ENCODE measurements around the gene FAM118A. TPM values are rescaled to one million over a fixed set of nuclear protein-coding genes. Genes with fewer than 3 reads are reported as not detected.

Gene FAM118A
- total RNA-seq, 1 donor from 2014 or later: 28.2 TPM

GRCh38 chr22:45280587-45280980 is 29.1 kb upstream of the FAM118A start:
- H3K4me3 ChIP-seq (ENCODE audit: low read depth, low read length): no peak overlapping the region
- no peak for TF ChIP-seq CTCF (IDR thresholded peaks at IDR 0.05; ENCODE audit: insufficient read depth, low read length, severe bottlenecking)
- DNase-seq (ENCODE audit: low read depth): no peak
- no peaks in the 10 kb centered on the region for H3K36me3 ChIP-seq (ENCODE audit: control insufficient read depth, insufficient read depth, low read length)
- H3K27me3 ChIP-seq (ENCODE audit: control insufficient read depth, insufficient read depth, low read length): peaks cover 5% of the 10 kb centered on the region
- peak; percentile 23 for FAIRE-seq

GRCh38 chr22:45281010-45281409 is 28.7 kb upstream of the FAM118A start:
- TF ChIP-seq CTCF (IDR thresholded peaks at IDR 0.05; ENCODE audit: insufficient read depth, low read length, severe bottlenecking): no peak
- DNase-seq (ENCODE audit: low read depth) (no peak), FAIRE-seq (no peak)

DNA sequence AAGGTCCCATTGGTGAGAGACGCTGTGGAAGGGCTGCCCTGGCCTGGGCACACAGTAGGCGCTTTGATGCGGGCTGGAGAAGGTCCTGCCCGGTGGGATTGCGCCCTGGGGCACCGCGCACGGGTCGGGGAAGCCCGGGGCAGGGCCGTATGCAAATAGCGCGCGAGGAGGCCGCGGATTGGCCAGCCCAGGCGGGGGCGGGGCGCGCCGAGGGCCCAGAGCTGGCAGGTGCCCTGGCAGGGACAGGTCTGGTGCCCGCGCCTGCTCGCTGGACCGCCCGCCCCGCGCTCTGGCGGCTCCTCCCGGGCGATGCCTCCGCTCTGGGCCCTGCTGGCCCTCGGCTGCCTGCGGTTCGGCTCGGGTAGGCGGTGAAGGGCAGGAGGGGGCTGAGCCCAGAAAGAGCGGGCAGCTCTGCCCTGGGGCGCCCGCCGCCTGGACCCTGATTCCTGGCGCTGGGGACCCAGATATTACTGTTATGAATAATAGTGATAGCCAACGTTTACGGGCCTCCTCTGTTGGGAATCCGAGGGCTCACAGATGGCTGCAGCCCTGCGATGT is 24.9 kb upstream of the FAM118A start, which contains the start of gene UPK3A:
TSS of gene UPK3A (plus strand) at position 245 of the 558 bp plus-strand sequence. CDS start at position 310, 65 bp downstream.
- peaks cover 9% of the 10 kb centered on the region for H3K27me3 ChIP-seq (ENCODE audit: control insufficient read depth, insufficient read depth, low read length)
- H3K36me3 ChIP-seq (ENCODE audit: control insufficient read depth, insufficient read depth, low read length): no peaks in the 10 kb centered on the region
- TF ChIP-seq CTCF (IDR thresholded peaks at IDR 0.05; ENCODE audit: insufficient read depth, low read length, severe bottlenecking): no peak
- H3K4me3 ChIP-seq (ENCODE audit: low read depth, low read length): no peak within 1 kb of the TSS
- no peak for FAIRE-seq
- no peak for DNase-seq (ENCODE audit: low read depth)

More at GRCh38 chr22:45281010-45281409, 28.7 kb upstream of the FAM118A start:
- H3K36me3 ChIP-seq (ENCODE audit: control insufficient read depth, insufficient read depth, low read length): no peaks in the 10 kb centered on the region
- no peak overlapping the region for H3K4me3 ChIP-seq (ENCODE audit: low read depth, low read length)
- peaks cover 9% of the 10 kb centered on the region for H3K27me3 ChIP-seq (ENCODE audit: control insufficient read depth, insufficient read depth, low read length)

GRCh38 chr22:45285263-45286058 is 24.3 kb upstream of the FAM118A start:
- no peak for DNase-seq (ENCODE audit: low read depth)
- TF ChIP-seq CTCF (IDR thresholded peaks at IDR 0.05; ENCODE audit: insufficient read depth, low read length, severe bottlenecking): no peak
- no peak overlapping the region for H3K4me3 ChIP-seq (ENCODE audit: low read depth, low read length)
- peaks cover 9% of the 10 kb centered on the region for H3K27me3 ChIP-seq (ENCODE audit: control insufficient read depth, insufficient read depth, low read length)
- no peaks in the 10 kb centered on the region for H3K36me3 ChIP-seq (ENCODE audit: control insufficient read depth, insufficient read depth, low read length)
- FAIRE-seq: no peak

DNA sequence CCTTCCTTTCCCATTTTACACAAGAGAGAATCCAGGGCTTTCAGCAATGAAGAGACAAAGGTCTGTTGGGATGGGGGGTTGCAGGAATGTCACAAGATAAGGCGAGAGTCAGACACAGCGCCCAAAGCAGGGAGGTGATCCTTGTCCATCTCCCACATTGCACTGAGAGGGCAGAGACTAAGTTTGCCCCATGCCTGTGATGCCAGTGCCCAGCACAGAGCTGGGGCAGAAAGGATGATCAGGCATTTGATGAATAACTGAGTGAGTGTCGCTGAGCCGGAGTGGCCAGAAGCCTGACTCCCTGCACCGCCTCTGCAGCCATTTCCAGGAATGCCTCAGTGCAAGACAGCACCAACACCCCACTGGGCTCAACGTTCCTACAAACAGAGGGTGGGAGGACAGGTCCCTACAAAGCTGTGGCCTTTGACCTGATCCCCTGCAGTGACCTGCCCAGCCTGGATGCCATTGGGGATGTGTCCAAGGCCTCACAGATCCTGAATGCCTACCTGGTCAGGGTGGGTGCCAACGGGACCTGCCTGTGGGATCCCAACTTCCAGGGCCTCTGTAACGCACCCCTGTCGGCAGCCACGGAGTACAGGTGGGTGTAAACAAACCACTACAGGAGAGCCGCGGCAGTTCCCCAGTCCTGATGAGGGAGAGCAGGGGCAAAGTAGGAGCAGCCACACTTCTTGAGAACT is 22.7 kb upstream of the FAM118A start:
- no peaks in the 10 kb centered on the region for H3K36me3 ChIP-seq (ENCODE audit: control insufficient read depth, insufficient read depth, low read length)
- no peak overlapping the region for H3K4me3 ChIP-seq (ENCODE audit: low read depth, low read length)
- H3K27me3 ChIP-seq (ENCODE audit: control insufficient read depth, insufficient read depth, low read length): peaks cover 9% of the 10 kb centered on the region
- FAIRE-seq: no peak
- DNase-seq (ENCODE audit: low read depth): no peak
- no peak for TF ChIP-seq CTCF (IDR thresholded peaks at IDR 0.05; ENCODE audit: insufficient read depth, low read length, severe bottlenecking)
